Measurements from ENCODE around the gene DPF3.

DNA sequence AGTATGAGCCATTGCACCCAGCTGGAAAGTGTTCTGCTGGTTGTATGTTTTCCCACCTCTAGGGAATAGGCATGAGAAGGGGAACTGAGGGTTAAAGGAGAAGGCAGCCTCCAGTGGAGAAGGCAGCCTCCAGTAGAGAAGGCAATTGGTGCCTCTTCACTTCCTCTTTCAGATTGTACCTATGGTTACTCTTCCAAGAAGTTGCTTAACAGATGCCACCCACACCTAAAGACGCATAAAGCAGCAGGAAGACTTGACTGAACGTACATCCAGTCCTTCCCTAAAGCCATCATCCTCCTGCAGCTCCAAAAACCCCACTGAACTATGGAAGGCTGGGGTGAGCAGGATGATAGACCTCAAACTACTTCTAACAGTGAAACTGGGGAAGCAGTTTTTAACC is 13.1 kb downstream of the DPF3 start:
- TF ChIP-seq, protein P1, sequence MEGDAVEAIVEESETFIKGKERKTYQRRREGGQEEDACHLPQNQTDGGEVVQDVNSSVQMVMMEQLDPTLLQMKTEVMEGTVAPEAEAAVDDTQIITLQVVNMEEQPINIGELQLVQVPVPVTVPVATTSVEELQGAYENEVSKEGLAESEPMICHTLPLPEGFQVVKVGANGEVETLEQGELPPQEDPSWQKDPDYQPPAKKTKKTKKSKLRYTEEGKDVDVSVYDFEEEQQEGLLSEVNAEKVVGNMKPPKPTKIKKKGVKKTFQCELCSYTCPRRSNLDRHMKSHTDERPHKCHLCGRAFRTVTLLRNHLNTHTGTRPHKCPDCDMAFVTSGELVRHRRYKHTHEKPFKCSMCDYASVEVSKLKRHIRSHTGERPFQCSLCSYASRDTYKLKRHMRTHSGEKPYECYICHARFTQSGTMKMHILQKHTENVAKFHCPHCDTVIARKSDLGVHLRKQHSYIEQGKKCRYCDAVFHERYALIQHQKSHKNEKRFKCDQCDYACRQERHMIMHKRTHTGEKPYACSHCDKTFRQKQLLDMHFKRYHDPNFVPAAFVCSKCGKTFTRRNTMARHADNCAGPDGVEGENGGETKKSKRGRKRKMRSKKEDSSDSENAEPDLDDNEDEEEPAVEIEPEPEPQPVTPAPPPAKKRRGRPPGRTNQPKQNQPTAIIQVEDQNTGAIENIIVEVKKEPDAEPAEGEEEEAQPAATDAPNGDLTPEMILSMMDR (IDR thresholded peaks at IDR 0.05), result no peak
- TF ChIP-seq EP300 (IDR thresholded peaks at IDR 0.05) (no peak), POLR2A (IDR thresholded peaks at IDR 0.05) (no peak), POLR2AphosphoS5 (IDR thresholded peaks at IDR 0.05) (no peak)

Data from suprapubic skin (tissue), 4 donors.